ENCODE results near the gene RRBP1. TPM values are rescaled to one million over a fixed set of nuclear protein-coding genes. Genes with fewer than 3 reads are reported as not detected.

The RRBP1 gene
- polyA plus RNA-seq, 2 donors: 49.0 to 54.5 TPM

DNA sequence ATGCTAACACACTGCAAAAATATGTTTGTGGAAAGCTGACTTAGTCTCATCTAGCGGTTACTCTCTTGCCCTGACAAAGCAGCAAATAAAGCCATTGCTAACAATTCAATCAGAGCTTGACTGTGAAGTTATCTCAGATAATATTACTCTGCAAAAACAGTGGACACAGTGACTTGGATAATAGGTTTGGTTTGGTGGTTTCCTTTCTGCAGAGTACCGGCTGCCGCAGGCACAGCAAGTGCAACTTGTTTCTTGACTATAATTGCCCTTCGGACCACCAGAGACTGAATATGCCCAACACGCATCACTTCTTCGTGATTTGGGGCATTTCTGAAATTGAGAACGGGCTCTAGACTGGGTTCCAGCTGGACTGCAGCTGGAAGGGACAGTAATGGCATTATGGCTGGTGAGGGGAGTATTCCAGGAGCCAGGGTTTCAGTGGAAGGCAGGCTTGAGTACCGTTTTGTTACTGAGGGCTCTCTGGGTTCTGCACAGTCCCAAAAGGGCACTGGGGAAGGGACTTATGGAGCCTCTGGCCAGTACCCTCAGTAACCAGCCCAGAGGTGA, 72.1 kb downstream of the RRBP1 start:
- Histone ChIP-seq H3K4me1 (ENCODE audit: control insufficient read depth in 2 of 2, insufficient read depth in 2 of 2, low read length in 1 of 2) (peaks cover 22 to 30% of the 10 kb centered on the region in 2 donors), H3K9me3 (ENCODE audit: control insufficient read depth in 2 of 2, insufficient read depth in 1 of 2, low read depth in 1 of 2, low read length in 1 of 2) (no peaks in the 10 kb centered on the region), H3K36me3 (ENCODE audit: control insufficient read depth in 2 of 2, insufficient read depth in 2 of 2, low read length in 1 of 2) (peaks cover 2 to 10% of the 10 kb centered on the region in 2 donors), H3K27me3 (ENCODE audit: control insufficient read depth in 1 of 2, insufficient read depth in 2 of 2, low read length in 2 of 2) (no peaks in the 10 kb centered on the region), H3K4me3 (ENCODE audit: low read depth in 1 of 2, low read length in 2 of 2) (no peak overlapping the region), H3K27ac (ENCODE audit: low read depth in 2 of 2, low read length in 1 of 2) (peak overlapping the region; percentile 56 to 67)
- WGBS, 2 donors: 61 to 83% methylated on average over 8 of the region's 8 CpGs

DNA sequence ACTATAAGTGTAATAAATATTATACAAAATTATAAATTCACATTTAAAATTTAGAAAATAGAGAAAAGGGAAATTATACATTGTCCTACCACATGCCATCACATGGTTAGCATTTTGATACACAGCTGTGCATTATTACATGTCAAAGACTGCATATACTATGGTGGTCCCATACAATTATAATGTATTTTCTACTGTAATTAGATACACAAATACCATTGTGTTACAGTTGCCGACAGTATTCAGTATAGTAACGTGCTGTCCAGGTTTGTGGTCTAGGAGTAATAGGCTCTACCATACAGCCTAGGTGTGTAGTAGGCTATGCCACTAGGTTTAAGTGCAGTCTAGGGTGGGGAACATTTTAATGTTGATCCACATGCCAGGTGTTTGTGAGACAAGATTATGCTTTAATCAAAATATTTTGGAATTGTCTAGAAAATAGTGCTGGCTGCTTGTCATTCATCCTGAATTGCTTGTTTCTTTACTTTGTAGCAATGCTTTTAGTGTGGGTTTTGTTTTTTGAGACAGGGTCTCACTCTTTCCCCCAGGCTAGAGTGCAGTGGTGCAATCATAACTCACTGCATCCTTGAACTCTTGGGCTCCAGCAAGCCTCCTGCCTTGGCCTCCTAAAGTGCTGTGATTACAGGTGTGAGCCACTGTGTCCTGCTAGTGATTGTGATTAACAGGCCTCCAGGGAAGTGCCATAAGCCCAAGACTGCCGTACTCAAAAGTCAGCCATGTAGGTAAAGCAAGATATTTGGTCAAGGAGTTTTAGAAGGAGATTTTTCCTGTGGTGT, 73.1 kb downstream of the RRBP1 start:
- WGBS, 2 donors: 81 to 83% methylated on average over 3 of the region's 3 CpGs
- H3K36me3 ChIP-seq (ENCODE audit: control insufficient read depth in 2 of 2, insufficient read depth in 2 of 2, low read length in 1 of 2): peaks cover 2 to 10% of the 10 kb centered on the region in 2 donors
- H3K4me1 ChIP-seq (ENCODE audit: control insufficient read depth in 2 of 2, insufficient read depth in 2 of 2, low read length in 1 of 2): peaks cover 22 to 23% of the 10 kb centered on the region in 2 donors
- no peaks in the 10 kb centered on the region for H3K27me3 ChIP-seq (ENCODE audit: control insufficient read depth in 1 of 2, insufficient read depth in 2 of 2, low read length in 2 of 2)
- no peaks in the 10 kb centered on the region for H3K9me3 ChIP-seq (ENCODE audit: control insufficient read depth in 2 of 2, insufficient read depth in 1 of 2, low read depth in 1 of 2, low read length in 1 of 2)
- H3K4me3 ChIP-seq (ENCODE audit: low read depth in 1 of 2, low read length in 2 of 2): no peak overlapping the region
- H3K27ac ChIP-seq (ENCODE audit: low read depth in 2 of 2, low read length in 1 of 2): no peak overlapping the region

DNA sequence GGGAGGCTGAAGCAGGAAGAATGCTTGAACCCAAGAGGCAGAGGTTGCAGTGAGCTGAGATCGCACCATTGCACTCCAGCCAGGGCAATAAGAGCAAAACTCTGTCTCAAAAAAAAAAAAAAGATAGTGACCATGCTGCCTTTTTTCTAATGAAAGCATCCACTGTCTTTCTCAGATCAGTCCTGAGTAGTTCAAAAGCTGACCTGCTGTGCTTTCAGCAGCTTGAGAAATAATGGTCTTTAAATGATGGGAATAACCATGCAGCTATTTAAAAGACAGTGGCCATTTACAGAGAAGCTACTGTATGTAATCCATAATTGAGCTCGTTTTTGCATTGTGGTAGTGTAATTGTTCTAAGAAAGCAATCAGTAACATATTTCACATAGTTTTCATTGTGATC, 76.0 kb downstream of the RRBP1 start:
- Histone ChIP-seq H3K4me3 (ENCODE audit: low read depth in 1 of 2, low read length in 2 of 2) (no peak overlapping the region), H3K36me3 (ENCODE audit: control insufficient read depth in 2 of 2, insufficient read depth in 2 of 2, low read length in 1 of 2) (peaks cover 2 to 12% of the 10 kb centered on the region in 2 donors), H3K27me3 (ENCODE audit: control insufficient read depth in 1 of 2, insufficient read depth in 2 of 2, low read length in 2 of 2) (no peaks in the 10 kb centered on the region), H3K4me1 (ENCODE audit: control insufficient read depth in 2 of 2, insufficient read depth in 2 of 2, low read length in 1 of 2) (peaks cover 5 to 7% of the 10 kb centered on the region in 2 donors), H3K27ac (ENCODE audit: low read depth in 2 of 2, low read length in 1 of 2) (no peak overlapping the region), H3K9me3 (ENCODE audit: control insufficient read depth in 2 of 2, insufficient read depth in 1 of 2, low read depth in 1 of 2, low read length in 1 of 2) (no peaks in the 10 kb centered on the region)
- 51 to 59% methylated on average over 2 of the region's 2 CpGs for WGBS, 2 donors

DNA sequence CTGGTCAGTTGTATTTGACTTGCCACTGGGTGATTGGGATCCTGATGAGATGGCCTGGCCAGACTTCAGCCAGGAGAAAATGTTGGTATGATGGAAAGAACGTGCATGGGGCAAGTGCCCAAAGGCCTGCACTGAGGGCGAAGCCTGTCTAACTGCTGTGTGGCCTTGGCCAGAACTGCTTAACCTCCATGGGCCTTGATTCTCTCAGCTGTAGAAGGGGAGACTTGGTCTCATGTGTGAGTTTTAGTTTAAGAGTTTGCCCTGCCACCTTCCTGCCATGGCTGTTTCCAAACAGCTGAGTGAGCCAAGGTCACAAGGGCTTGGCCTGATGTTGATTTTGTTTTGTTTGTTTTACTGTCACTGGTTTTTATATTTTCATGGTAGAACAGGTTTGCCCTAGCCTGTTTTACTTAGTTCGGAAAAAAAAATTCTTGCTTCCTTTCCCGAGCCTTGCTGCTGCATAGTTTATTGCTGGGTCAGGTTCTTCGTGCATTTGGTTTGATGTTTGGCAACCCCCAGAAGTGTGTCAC, 76.8 kb downstream of the RRBP1 start:
- Histone ChIP-seq H3K4me1 (ENCODE audit: control insufficient read depth in 2 of 2, insufficient read depth in 2 of 2, low read length in 1 of 2) (peaks cover 0 to 2% of the 10 kb centered on the region in 2 donors), H3K27me3 (ENCODE audit: control insufficient read depth in 1 of 2, insufficient read depth in 2 of 2, low read length in 2 of 2) (no peaks in the 10 kb centered on the region), H3K27ac (ENCODE audit: low read depth in 2 of 2, low read length in 1 of 2) (peak overlapping the region; percentile 22 to 80), H3K9me3 (ENCODE audit: control insufficient read depth in 2 of 2, insufficient read depth in 1 of 2, low read depth in 1 of 2, low read length in 1 of 2) (no peaks in the 10 kb centered on the region), H3K36me3 (ENCODE audit: control insufficient read depth in 2 of 2, insufficient read depth in 2 of 2, low read length in 1 of 2) (peaks cover 2 to 12% of the 10 kb centered on the region in 2 donors), H3K4me3 (ENCODE audit: low read depth in 1 of 2, low read length in 2 of 2) (no peak overlapping the region)
- 49 to 56% methylated on average over 5 of the region's 5 CpGs for WGBS, 2 donors

DNA sequence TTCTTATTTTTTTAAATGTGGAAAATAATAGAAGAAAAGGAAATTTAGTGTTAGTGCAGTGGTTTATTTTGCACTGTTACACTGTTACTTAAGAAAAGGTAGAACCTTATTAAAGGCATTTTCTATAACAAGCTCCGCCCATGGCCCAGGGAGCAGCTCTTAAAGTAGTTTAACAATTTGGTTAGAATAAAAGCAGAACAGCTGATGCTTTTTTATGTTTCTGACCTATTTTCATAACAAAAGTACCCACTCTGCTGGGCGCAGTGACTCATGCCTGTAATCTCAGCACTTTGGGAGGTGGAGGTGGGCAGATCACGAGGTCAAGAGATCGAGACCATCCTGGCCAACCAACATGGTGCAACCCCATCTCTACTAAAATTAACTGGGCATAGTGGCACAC, 79.5 kb downstream of the RRBP1 start:
- H3K27me3 ChIP-seq (ENCODE audit: control insufficient read depth in 1 of 2, insufficient read depth in 2 of 2, low read length in 2 of 2): no peaks in the 10 kb centered on the region
- no peak overlapping the region for H3K4me3 ChIP-seq (ENCODE audit: low read depth in 1 of 2, low read length in 2 of 2)
- no peak overlapping the region for H3K27ac ChIP-seq (ENCODE audit: low read depth in 2 of 2, low read length in 1 of 2)
- peaks cover 2 to 9% of the 10 kb centered on the region in 2 donors for H3K36me3 ChIP-seq (ENCODE audit: control insufficient read depth in 2 of 2, insufficient read depth in 2 of 2, low read length in 1 of 2)
- H3K9me3 ChIP-seq (ENCODE audit: control insufficient read depth in 2 of 2, insufficient read depth in 1 of 2, low read depth in 1 of 2, low read length in 1 of 2): no peaks in the 10 kb centered on the region
- WGBS, 2 donors: 89 to 91% methylated on average over 4 of the region's 4 CpGs
- peaks cover 2 to 4% of the 10 kb centered on the region in 2 donors for H3K4me1 ChIP-seq (ENCODE audit: control insufficient read depth in 2 of 2, insufficient read depth in 2 of 2, low read length in 1 of 2)

DNA sequence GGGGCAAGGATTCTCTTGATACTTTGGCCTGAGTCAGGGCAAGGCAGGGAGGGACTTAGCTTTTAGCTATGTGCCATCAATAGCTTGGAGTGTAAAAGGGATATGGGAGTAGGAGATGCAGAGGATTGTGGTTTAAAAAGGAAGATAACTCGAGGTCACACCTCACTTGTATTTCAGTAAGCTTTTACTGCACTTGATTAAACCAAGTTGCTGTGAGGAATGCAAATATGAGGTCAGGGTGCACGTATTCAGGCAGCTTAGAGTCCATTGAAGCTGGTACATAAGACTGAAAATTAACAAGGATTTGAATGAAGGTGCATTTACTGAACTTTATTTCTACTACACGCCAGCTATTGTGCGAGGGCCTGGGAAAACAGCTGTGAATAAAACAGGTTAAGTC, 80.1 kb downstream of the RRBP1 start:
- H3K4me3 ChIP-seq (ENCODE audit: low read depth in 1 of 2, low read length in 2 of 2): no peak overlapping the region
- H3K27ac ChIP-seq (ENCODE audit: low read depth in 2 of 2, low read length in 1 of 2): no peak overlapping the region
- peaks cover 2 to 9% of the 10 kb centered on the region in 2 donors for H3K36me3 ChIP-seq (ENCODE audit: control insufficient read depth in 2 of 2, insufficient read depth in 2 of 2, low read length in 1 of 2)
- no peaks in the 10 kb centered on the region for H3K9me3 ChIP-seq (ENCODE audit: control insufficient read depth in 2 of 2, insufficient read depth in 1 of 2, low read depth in 1 of 2, low read length in 1 of 2)
- peaks cover 2 to 4% of the 10 kb centered on the region in 2 donors for H3K4me1 ChIP-seq (ENCODE audit: control insufficient read depth in 2 of 2, insufficient read depth in 2 of 2, low read length in 1 of 2)
- WGBS, 2 donors: 55 to 74% methylated on average over 4 of the region's 4 CpGs
- H3K27me3 ChIP-seq (ENCODE audit: control insufficient read depth in 1 of 2, insufficient read depth in 2 of 2, low read length in 2 of 2): no peaks in the 10 kb centered on the region

DNA sequence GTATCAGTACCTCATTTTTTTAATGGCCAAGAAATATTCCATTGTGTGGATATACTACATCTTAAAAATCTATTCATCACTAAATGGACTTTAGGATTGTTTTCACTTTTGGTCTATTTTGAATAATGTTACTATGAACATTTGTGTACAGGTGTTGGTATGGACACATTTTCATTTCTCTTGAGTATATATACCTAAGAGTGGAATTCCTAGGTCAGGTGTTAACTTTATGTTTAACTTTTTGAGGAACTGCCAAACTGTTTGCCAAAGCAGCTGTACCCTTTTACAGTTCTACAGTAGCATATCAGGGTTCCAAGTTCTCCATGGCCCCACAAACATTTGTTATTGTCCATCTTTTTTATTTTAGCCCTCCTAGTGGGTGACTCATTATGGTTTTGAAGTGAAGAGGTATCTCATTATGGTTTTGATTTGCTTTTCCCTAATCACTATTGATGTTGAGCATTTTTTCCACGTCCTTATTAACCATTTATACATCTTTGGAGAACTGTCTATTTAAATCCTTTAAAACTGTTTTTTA, 84.0 kb downstream of the RRBP1 start:
- Histone ChIP-seq H3K9me3 (ENCODE audit: control insufficient read depth in 2 of 2, insufficient read depth in 1 of 2, low read depth in 1 of 2, low read length in 1 of 2) (no peaks in the 10 kb centered on the region), H3K4me1 (ENCODE audit: control insufficient read depth in 2 of 2, insufficient read depth in 2 of 2, low read length in 1 of 2) (peaks cover 2 to 11% of the 10 kb centered on the region in 2 donors), H3K27ac (ENCODE audit: low read depth in 2 of 2, low read length in 1 of 2) (no peak overlapping the region), H3K36me3 (ENCODE audit: control insufficient read depth in 2 of 2, insufficient read depth in 2 of 2, low read length in 1 of 2) (peaks cover 0 to 4% of the 10 kb centered on the region in 2 donors), H3K27me3 (ENCODE audit: control insufficient read depth in 1 of 2, insufficient read depth in 2 of 2, low read length in 2 of 2) (no peaks in the 10 kb centered on the region), H3K4me3 (ENCODE audit: low read depth in 1 of 2, low read length in 2 of 2) (no peak overlapping the region)
- WGBS, 2 donors: 71 to 83% methylated on average over 1 of the region's 1 CpG

DNA sequence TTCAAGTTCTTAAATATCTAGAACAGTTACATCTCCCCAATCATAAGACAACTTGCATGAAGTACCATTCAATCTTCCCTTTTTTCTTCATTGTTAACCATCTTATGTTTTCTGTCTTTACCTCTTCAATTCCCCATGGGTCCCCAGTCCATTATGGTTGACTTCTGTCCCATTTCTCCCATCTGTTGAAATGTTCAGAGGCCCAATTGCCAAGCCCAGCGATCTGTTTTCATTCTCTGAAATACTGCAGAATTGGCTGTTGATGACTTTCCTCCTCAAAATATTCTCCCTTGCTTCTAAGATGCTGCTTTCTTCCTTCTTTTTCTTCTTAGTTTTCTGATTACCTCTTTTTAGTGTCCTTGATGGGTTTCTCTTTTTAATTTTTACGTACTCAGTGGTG, 86.2 kb downstream of the RRBP1 start:
- WGBS, 2 donors: 80 to 87% methylated on average over 2 of the region's 2 CpGs
- Histone ChIP-seq H3K9me3 (ENCODE audit: control insufficient read depth in 2 of 2, insufficient read depth in 1 of 2, low read depth in 1 of 2, low read length in 1 of 2) (no peaks in the 10 kb centered on the region), H3K4me3 (ENCODE audit: low read depth in 1 of 2, low read length in 2 of 2) (no peak overlapping the region), H3K4me1 (ENCODE audit: control insufficient read depth in 2 of 2, insufficient read depth in 2 of 2, low read length in 1 of 2) (peaks cover 2 to 11% of the 10 kb centered on the region in 2 donors), H3K27ac (ENCODE audit: low read depth in 2 of 2, low read length in 1 of 2) (no peak overlapping the region), H3K36me3 (ENCODE audit: control insufficient read depth in 2 of 2, insufficient read depth in 2 of 2, low read length in 1 of 2) (no peaks in the 10 kb centered on the region), H3K27me3 (ENCODE audit: control insufficient read depth in 1 of 2, insufficient read depth in 2 of 2, low read length in 2 of 2) (no peaks in the 10 kb centered on the region)

DNA sequence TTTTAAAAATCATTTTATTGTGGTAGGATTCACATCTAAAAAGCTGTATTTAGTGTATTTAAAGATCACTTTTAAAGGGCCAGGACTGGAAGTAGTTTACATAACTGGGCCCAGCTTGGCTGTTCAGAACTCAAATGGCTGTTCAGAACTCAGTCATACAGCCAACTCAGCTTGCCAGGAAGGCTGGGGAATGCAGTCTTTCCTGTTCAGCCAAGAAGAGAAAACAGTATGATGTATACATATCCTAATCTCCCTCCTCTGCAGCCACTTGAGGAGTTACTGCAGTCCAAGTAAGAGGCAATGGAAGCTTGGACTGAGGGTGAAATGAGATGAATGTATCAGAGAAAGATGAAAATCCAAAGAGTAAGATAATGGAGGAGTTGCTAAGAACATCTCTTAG, 87.6 kb downstream of the RRBP1 start:
- Histone ChIP-seq H3K9me3 (ENCODE audit: control insufficient read depth in 2 of 2, insufficient read depth in 1 of 2, low read depth in 1 of 2, low read length in 1 of 2) (no peaks in the 10 kb centered on the region), H3K4me3 (ENCODE audit: low read depth in 1 of 2, low read length in 2 of 2) (no peak overlapping the region), H3K36me3 (ENCODE audit: control insufficient read depth in 2 of 2, insufficient read depth in 2 of 2, low read length in 1 of 2) (no peaks in the 10 kb centered on the region), H3K4me1 (ENCODE audit: control insufficient read depth in 2 of 2, insufficient read depth in 2 of 2, low read length in 1 of 2) (peaks cover 2 to 11% of the 10 kb centered on the region in 2 donors), H3K27ac (ENCODE audit: low read depth in 2 of 2, low read length in 1 of 2) (peak overlapping the region; percentile 46 to 50), H3K27me3 (ENCODE audit: control insufficient read depth in 1 of 2, insufficient read depth in 2 of 2, low read length in 2 of 2) (no peaks in the 10 kb centered on the region)
